Measurements from ENCODE around the gene RNF180. TPM values are rescaled to one million over a fixed set of nuclear protein-coding genes. Genes with fewer than 3 reads are reported as not detected.
A peak's percentile ranks its signal among the peaks of the same experiment; 100 is the strongest.

The RNF180 gene
- total and polyA plus RNA-seq, 2 of the 13 experiments (the other 11 are each of a cell fraction or from before 2014, with no cell fraction given) = 0.20 TPM; not detected in 1

GRCh38 chr5:64195981-64196380, 30.3 kb downstream of the RNF180 start:
- DNase-seq (ENCODE audit: low spot score) (no peak), FAIRE-seq (no peak), ATAC-seq (no peak)
- H3K27ac ChIP-seq (ENCODE audit: extremely low read length, insufficient read depth, low read length) = no peak overlapping the region
- H3K27me3 ChIP-seq (ENCODE audit: control insufficient read depth in 1 of 2, insufficient read depth in 2 of 2, low read length in 2 of 2) = no peaks in the 10 kb centered on the region
- WGBS (ENCODE audit: low lambda C conversion rate) = 25% methylated on average over 3 of the region's 3 CpGs
- no peaks in the 10 kb centered on the region for H3K36me3 ChIP-seq (replicated peaks in 1 of 2; ENCODE audit: control insufficient read depth in 1 of 2, insufficient read depth in 2 of 2, low read length in 2 of 2)
- H3K4me2 ChIP-seq (ENCODE audit: low read depth, low read length) = no peak overlapping the region
- no peak overlapping the region for H2AFZ ChIP-seq (ENCODE audit: low read length)
- no peaks in the 10 kb centered on the region for H4K20me1 ChIP-seq (ENCODE audit: insufficient read depth, low read length)
- intact Hi-C loops (cut with micrococcal nuclease; ENCODE audit: unreplicated experiment) (no loop called here), in situ Hi-C loops (cut with HindIII; ENCODE audit: extremely low pct_ligation_motif_present, low pct_unique_long_range_greater_than_20kb) (no loop called here)
- ChIA-PET POLR2A (no interaction called here), CTCF (ENCODE audit: low intra/inter-chr PET ratio, low total read pairs) (no interaction called here)
- H3K9ac ChIP-seq (ENCODE audit: insufficient read depth, low read depth, low read length) = no peak overlapping the region
- no TSS peak for BruUV-seq (replicated peaks)
- no peaks in the 10 kb centered on the region for H3K79me2 ChIP-seq (ENCODE audit: insufficient read depth, low read length)
- H3K4me3 ChIP-seq (replicated peaks in 1 of 3; ENCODE audit: insufficient read depth in 1 of 3, low read depth in 2 of 3, low read length in 3 of 3) = no peak overlapping the region
- H3K4me1 ChIP-seq (ENCODE audit: insufficient read depth, low read length) = no peaks in the 10 kb centered on the region
- TF ChIP-seq ELF3 (CRISPR knock-in tag; IDR thresholded peaks at IDR 0.05) = no peak
- no peak for TF ChIP-seq ZNF431 (CRISPR knock-in tag; IDR thresholded peaks at IDR 0.05; ENCODE audit: borderline replicate concordance, low read depth)
- peak; percentile 71 for TF ChIP-seq ATF7 (IDR thresholded peaks at IDR 0.05)
- TF ChIP-seq ATF7 (CRISPR knock-in tag; IDR thresholded peaks at IDR 0.05) = no peak
- TF ChIP-seq MBD4 (IDR thresholded peaks at IDR 0.05; ENCODE audit: borderline replicate concordance, low read length) = no peak
- no peaks in the 10 kb centered on the region for H3K9me3 ChIP-seq (ENCODE audit: low read length)

GRCh38 chr5:64199425-64199824, 33.8 kb downstream of the RNF180 start:
- BruUV-seq (replicated peaks) = no TSS peak

More at GRCh38 chr5:64199425-64199824, 33.8 kb downstream of the RNF180 start:
- ChIA-PET POLR2A (no interaction called here), CTCF (ENCODE audit: low intra/inter-chr PET ratio, low total read pairs) (no interaction called here)
- FAIRE-seq = no peak
- no peak for ATAC-seq
- intact Hi-C loops (cut with micrococcal nuclease; ENCODE audit: unreplicated experiment) (no loop called here), in situ Hi-C loops (cut with HindIII; ENCODE audit: extremely low pct_ligation_motif_present, low pct_unique_long_range_greater_than_20kb) (no loop called here)
- Histone ChIP-seq H3K9me3 (ENCODE audit: low read length) (no peaks in the 10 kb centered on the region), H3K79me2 (ENCODE audit: insufficient read depth, low read length) (no peaks in the 10 kb centered on the region), H3K9ac (ENCODE audit: insufficient read depth, low read depth, low read length) (no peak overlapping the region), H3K4me1 (ENCODE audit: insufficient read depth, low read length) (no peaks in the 10 kb centered on the region), H2AFZ (ENCODE audit: low read length) (no peak overlapping the region), H3K27ac (ENCODE audit: extremely low read length, insufficient read depth, low read length) (no peak overlapping the region), H3K36me3 (replicated peaks in 1 of 2; ENCODE audit: control insufficient read depth in 1 of 2, insufficient read depth in 2 of 2, low read length in 2 of 2) (no peaks in the 10 kb centered on the region), H3K4me2 (ENCODE audit: low read depth, low read length) (no peak overlapping the region), H3K4me3 (replicated peaks in 1 of 3; ENCODE audit: insufficient read depth in 1 of 3, low read depth in 2 of 3, low read length in 3 of 3) (no peak overlapping the region), H3K27me3 (ENCODE audit: control insufficient read depth in 1 of 2, insufficient read depth in 2 of 2, low read length in 2 of 2) (no peaks in the 10 kb centered on the region), H4K20me1 (ENCODE audit: insufficient read depth, low read length) (no peaks in the 10 kb centered on the region)
- 0% methylated on average over 1 of the region's 1 CpG for WGBS (ENCODE audit: low lambda C conversion rate)
- TF ChIP-seq RXRA (CRISPR knock-in tag; IDR thresholded peaks at IDR 0.05) (no peak), CREBL2 (CRISPR knock-in tag; IDR thresholded peaks at IDR 0.05; ENCODE audit: borderline replicate concordance) (no peak), MLXIP (CRISPR knock-in tag; IDR thresholded peaks at IDR 0.05; ENCODE audit: borderline replicate concordance) (no peak), MLLT10 (CRISPR knock-in tag; IDR thresholded peaks at IDR 0.05) (no peak), DDIT3 (CRISPR knock-in tag; IDR thresholded peaks at IDR 0.05) (no peak), ZNF891 (CRISPR knock-in tag; IDR thresholded peaks at IDR 0.05) (no peak), PHF21A (CRISPR knock-in tag; IDR thresholded peaks at IDR 0.05) (no peak), ZNF574 (CRISPR knock-in tag; IDR thresholded peaks at IDR 0.05) (no peak)
- no peak for DNase-seq (ENCODE audit: low spot score)

Data from HepG2 (cell line).